Inflammatory macrophage treated with lipopolysaccharide for 4 hours (primary cell): Measurements from ENCODE around the gene HNRNPU.

Experiments
- DNase-seq: peaks from one replicate; pipeline ENCODE4 v3.0.0-alpha.2; 2020

Gene HNRNPU

GRCh38 chr1:244800821-244801220, 63.5 kb downstream of the HNRNPU start:
- no peak for DNase-seq
